SH-SY5Y (cell line): ENCODE results near the gene CCDC136.

ENCODE experiments used
- GATA2 ChIP-seq: IDR thresholded peaks from 2 replicates; pipeline ENCODE4 v1.6.1; 2011; ENCODE audit warnings: mild to moderate bottlenecking, low read depth, low read length
- GATA3 ChIP-seq: IDR thresholded peaks from 2 replicates; pipeline ENCODE4 v1.6.1; 2011; ENCODE audit warnings: low read depth, mild to moderate bottlenecking, low read length, moderate library complexity

- no peak for TF ChIP-seq GATA2
- no peak for TF ChIP-seq GATA3
Observed at GRCh38 chr7:128774921-128775320, 16.8 kb upstream of the CCDC136 start.
